ENCODE results near the gene TSPAN18.

DNA sequence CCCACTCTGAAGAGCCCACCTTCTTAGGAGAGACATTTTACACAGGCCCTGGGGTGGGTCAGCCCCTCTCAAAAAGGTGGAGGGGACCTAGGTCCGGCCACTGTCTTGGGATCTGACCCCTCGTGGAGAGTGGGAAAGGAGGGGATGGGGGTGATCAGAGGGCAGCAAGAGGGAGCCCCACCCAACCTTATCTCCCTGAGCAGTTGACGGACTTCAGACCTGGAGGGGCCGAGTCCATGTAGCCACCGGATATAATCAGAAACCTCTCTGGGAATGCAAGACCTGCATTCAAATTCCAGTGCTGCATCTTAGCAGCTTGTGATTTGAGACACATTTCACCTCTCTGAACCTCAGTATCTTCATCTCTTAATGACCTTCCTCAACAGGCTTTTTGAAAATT is 179.9 kb downstream of the TSPAN18 start:
- TF ChIP-seq POLR2A (IDR thresholded peaks at IDR 0.05), result no peak
- TF ChIP-seq, protein P1, sequence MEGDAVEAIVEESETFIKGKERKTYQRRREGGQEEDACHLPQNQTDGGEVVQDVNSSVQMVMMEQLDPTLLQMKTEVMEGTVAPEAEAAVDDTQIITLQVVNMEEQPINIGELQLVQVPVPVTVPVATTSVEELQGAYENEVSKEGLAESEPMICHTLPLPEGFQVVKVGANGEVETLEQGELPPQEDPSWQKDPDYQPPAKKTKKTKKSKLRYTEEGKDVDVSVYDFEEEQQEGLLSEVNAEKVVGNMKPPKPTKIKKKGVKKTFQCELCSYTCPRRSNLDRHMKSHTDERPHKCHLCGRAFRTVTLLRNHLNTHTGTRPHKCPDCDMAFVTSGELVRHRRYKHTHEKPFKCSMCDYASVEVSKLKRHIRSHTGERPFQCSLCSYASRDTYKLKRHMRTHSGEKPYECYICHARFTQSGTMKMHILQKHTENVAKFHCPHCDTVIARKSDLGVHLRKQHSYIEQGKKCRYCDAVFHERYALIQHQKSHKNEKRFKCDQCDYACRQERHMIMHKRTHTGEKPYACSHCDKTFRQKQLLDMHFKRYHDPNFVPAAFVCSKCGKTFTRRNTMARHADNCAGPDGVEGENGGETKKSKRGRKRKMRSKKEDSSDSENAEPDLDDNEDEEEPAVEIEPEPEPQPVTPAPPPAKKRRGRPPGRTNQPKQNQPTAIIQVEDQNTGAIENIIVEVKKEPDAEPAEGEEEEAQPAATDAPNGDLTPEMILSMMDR (IDR thresholded peaks at IDR 0.05), result no peak
